Osteoblast (primary cell): ENCODE measurements around the gene CAPN5. TPM values are rescaled to one million over a fixed set of nuclear protein-coding genes. Genes with fewer than 3 reads are reported as not detected.

Experiments
- DNase-seq: peaks from one replicate; pipeline ENCODE4 v3.0.0; 2011; ENCODE audit warnings: low spot score, mixed read lengths; ENCODE audit not compliant: insufficient read length; ENCODE audit errors: missing footprints
- H2AFZ ChIP-seq: 2 replicates; pipeline ENCODE4 v1.6.0; 2011; ENCODE audit warnings: mild to moderate bottlenecking, low read length
- H3K27ac ChIP-seq: 2 replicates; pipeline ENCODE4 v1.5.1; 2011; ENCODE audit warnings: mild to moderate bottlenecking, low read depth, low read length, moderate library complexity
- H3K27me3 ChIP-seq: 2 replicates; pipeline ENCODE4 v1.6.0; 2012; ENCODE audit warnings: mild to moderate bottlenecking, control low read depth, inconsistent platforms, low read length, moderate library complexity; ENCODE audit not compliant: insufficient read depth
- H3K36me3 ChIP-seq: 2 replicates; pipeline ENCODE4 v1.5.1; 2011; ENCODE audit warnings: mild to moderate bottlenecking, low read length, control low read depth, moderate library complexity; ENCODE audit not compliant: insufficient read depth
- H3K4me1 ChIP-seq: 2 replicates; pipeline ENCODE4 v1.5.1; 2011; ENCODE audit warnings: mild to moderate bottlenecking, low read length, control low read depth, moderate library complexity; ENCODE audit not compliant: insufficient read depth
- H3K4me2 ChIP-seq: 2 replicates; pipeline ENCODE4 v1.6.0; 2011; ENCODE audit warnings: mild to moderate bottlenecking, low read length; ENCODE audit not compliant: insufficient read depth
- H3K4me3 ChIP-seq: fragments of 200-600 bp; sonication (generic); 3 replicates; pipeline ENCODE4 v1.5.1; 2012; ENCODE audit warnings: mild to moderate bottlenecking, low read length, inconsistent platforms; ENCODE audit not compliant: insufficient read depth
- H3K79me2 ChIP-seq: 2 replicates; pipeline ENCODE4 v1.6.0; 2012; ENCODE audit warnings: mild to moderate bottlenecking, low read length, control low read depth, inconsistent platforms; ENCODE audit not compliant: insufficient read depth
- H3K9me3 ChIP-seq: 2 replicates; pipeline ENCODE4 v1.5.1; 2011; ENCODE audit warnings: low read depth, low read length, control low read depth
- H4K20me1 ChIP-seq: 2 replicates; pipeline ENCODE4 v1.6.0; 2012; ENCODE audit warnings: mild to moderate bottlenecking, low read length, control low read depth; ENCODE audit not compliant: insufficient read depth
- CTCF ChIP-seq: IDR thresholded peaks from 2 replicates; pipeline ENCODE4 v1.5.1; 2011; ENCODE audit warnings: mild to moderate bottlenecking, low read depth, low read length, moderate library complexity; ENCODE audit errors: extremely low read depth
- total RNA-seq: library from RNA; depleted of rRNA; stranded (reverse); fragments of >200 nt; gene quantifications from 2 replicates; pipeline ENCODE4 v1.2.3, GENCODE V29; 2012

CAPN5 gene
- total RNA-seq, 1 donor = 6.5 TPM

GRCh38 chr11:77083566-77084245 lies 16.9 kb downstream of the CAPN5 start:
- Histone ChIP-seq H3K27me3 (no peaks in the 10 kb centered on the region), H3K79me2 (peaks cover 40% of the 10 kb centered on the region), H3K9me3 (no peaks in the 10 kb centered on the region)

GRCh38 chr11:77084581-77085191 lies 17.9 kb downstream of the CAPN5 start:
- H3K79me2 ChIP-seq = peaks cover 36% of the 10 kb centered on the region
- H2AFZ ChIP-seq = no peak overlapping the region
- peaks cover 23% of the 10 kb centered on the region for H3K4me1 ChIP-seq

More at GRCh38 chr11:77083566-77084245, 16.9 kb downstream of the CAPN5 start:
- Histone ChIP-seq H3K4me2 (no peak overlapping the region), H3K27ac (no peak overlapping the region), H3K4me1 (peaks cover 23% of the 10 kb centered on the region), H3K4me3 (no peak overlapping the region), H2AFZ (no peak overlapping the region), H4K20me1 (no peaks in the 10 kb centered on the region), H3K36me3 (no peaks in the 10 kb centered on the region)
- TF ChIP-seq CTCF = no peak
- peak; percentile 65 for DNase-seq

GRCh38 chr11:77085652-77086051 lies 18.9 kb downstream of the CAPN5 start:
- Histone ChIP-seq H3K4me2 (no peak overlapping the region), H3K9me3 (no peaks in the 10 kb centered on the region), H3K36me3 (no peaks in the 10 kb centered on the region), H2AFZ (no peak overlapping the region), H3K4me3 (no peak overlapping the region), H3K27ac (no peak overlapping the region), H3K4me1 (peaks cover 18% of the 10 kb centered on the region), H3K27me3 (no peaks in the 10 kb centered on the region), H4K20me1 (peaks cover 5% of the 10 kb centered on the region), H3K79me2 (peaks cover 27% of the 10 kb centered on the region)
- no peak for DNase-seq
- no peak for TF ChIP-seq CTCF

More at GRCh38 chr11:77084581-77085191, 17.9 kb downstream of the CAPN5 start:
- TF ChIP-seq CTCF = no peak
- no peak overlapping the region for H3K4me2 ChIP-seq
- H3K9me3 ChIP-seq = no peaks in the 10 kb centered on the region
- DNase-seq = peak; percentile 58
- H3K27me3 ChIP-seq = no peaks in the 10 kb centered on the region
- H3K4me3 ChIP-seq = no peak overlapping the region
- H3K36me3 ChIP-seq = no peaks in the 10 kb centered on the region
- no peaks in the 10 kb centered on the region for H4K20me1 ChIP-seq
- H3K27ac ChIP-seq = no peak overlapping the region
